Posterior cingulate gyrus (tissue), 11 donors: ENCODE measurements around the gene ST6GALNAC6.

Source experiments
- DNase-seq, 10 donors: peaks; one replicate each; pipeline versions ENCODE4 v3.0.0 to v3.0.0-alpha.2; 2020 to 2021; ENCODE audit warnings: mixed read lengths in 3 of 10
- intact Hi-C: fragments of 100-400 bp; cut with DNase I; formaldehyde crosslinking; loops from one replicate; pipeline ENCODE4 v1.15.1; 2023

Gene ST6GALNAC6

DNA sequence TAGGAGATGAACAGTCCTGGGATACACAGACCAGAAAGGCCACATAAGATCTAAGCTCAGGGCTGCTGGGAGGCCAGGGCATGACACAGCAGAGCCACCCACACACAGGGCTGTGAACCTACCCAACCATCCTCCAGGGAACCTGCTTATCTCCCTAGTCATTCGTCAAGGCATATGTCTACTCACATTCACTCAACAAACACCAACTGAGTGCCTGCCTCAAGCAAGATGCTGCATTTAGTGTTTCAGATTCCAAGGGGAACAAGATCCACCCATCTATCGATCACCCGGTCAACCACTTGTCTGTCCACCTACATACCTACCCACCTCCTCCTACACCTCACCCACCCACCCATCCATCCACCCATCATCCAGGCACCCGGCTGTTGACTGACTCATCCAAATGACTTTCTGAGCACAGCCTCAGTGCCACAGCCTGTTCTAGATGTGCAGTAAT, 36.4 kb upstream of the ST6GALNAC6 start:
- no peak for DNase-seq
- intact Hi-C loops, result no loop called here

- intact Hi-C loops, result no loop called here
- DNase-seq, result no peak
Observed at GRCh38 chr9:127934986-127935385, 35.6 kb upstream of the ST6GALNAC6 start.

DNA sequence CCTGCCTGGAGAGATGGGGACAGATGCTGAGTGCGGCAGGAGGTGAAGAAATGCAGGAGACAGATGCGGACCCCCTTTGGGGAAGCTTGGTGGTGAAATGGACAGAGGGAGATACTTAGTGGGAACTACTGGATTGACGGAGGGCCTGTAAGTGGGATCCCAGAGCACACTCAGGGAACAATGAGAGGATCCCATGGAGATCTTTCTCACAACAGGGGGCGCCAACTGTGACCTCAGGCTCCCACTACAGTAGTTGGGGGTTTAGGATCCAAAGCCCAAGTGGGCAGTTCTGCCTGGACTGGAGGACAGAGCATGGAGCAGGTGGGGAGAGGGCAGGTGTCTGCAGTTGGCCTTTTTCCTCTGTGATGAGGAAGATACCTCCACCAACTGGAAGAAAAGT, 34.8 kb upstream of the ST6GALNAC6 start:
- DNase-seq, result no peak
- intact Hi-C loops, result no loop called here

DNA sequence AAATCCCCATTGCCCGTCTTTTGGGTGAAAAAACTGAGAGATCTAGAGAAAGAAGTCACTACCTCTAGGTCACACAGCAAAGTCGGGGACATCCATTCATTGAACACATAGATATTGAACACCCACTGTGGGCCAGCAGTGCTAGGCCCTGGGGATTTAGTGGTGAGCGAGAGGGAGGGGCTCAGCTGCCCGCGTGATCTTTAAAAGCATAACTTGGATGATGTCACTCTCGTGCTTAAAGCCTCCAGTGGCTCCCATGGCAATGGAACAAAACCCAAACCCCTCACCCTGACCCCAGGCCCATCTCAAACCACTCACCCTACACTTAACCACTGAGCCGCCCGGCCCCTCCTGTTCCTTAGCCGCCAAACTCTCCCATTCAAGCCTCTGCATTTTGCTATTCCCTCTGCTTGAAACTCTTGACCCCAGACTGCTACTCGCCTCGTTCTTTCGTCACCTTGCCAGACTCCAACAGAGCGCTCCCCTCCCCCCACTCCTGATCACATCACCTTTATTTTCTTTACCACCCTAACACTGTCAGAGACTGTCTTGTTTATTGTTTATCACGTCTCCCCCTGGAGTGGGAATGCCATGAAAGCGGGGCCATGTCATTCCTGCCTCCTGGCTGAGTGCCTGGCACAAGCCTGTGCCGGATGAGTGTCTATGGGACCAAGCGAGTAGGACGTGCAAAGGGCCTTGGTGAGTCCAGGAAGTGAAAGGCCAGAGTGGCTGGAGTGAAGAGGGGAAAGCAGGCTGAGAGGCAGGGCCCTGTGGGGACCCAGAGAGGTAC, 31.9 kb upstream of the ST6GALNAC6 start:
- no peak for DNase-seq
- intact Hi-C loops, result no loop called here

- peak; percentile 82 to 99 (median 90) for DNase-seq
Observed at GRCh38 chr9:127930231-127931091, 31.1 kb upstream of the ST6GALNAC6 start, which contains the start of gene PIP5KL1. Gene PIP5KL1 (minus strand): TSS chr9:127930777. CDS start chr9:127930752, 25 bp downstream.

GRCh38 chr9:127929625-127929979, 30.2 kb upstream of the ST6GALNAC6 start:
- intact Hi-C loops, result no loop called here

More at GRCh38 chr9:127930231-127931091, 31.1 kb upstream of the ST6GALNAC6 start, which contains the start of gene PIP5KL1:
- intact Hi-C loops, result no loop called here

DNA sequence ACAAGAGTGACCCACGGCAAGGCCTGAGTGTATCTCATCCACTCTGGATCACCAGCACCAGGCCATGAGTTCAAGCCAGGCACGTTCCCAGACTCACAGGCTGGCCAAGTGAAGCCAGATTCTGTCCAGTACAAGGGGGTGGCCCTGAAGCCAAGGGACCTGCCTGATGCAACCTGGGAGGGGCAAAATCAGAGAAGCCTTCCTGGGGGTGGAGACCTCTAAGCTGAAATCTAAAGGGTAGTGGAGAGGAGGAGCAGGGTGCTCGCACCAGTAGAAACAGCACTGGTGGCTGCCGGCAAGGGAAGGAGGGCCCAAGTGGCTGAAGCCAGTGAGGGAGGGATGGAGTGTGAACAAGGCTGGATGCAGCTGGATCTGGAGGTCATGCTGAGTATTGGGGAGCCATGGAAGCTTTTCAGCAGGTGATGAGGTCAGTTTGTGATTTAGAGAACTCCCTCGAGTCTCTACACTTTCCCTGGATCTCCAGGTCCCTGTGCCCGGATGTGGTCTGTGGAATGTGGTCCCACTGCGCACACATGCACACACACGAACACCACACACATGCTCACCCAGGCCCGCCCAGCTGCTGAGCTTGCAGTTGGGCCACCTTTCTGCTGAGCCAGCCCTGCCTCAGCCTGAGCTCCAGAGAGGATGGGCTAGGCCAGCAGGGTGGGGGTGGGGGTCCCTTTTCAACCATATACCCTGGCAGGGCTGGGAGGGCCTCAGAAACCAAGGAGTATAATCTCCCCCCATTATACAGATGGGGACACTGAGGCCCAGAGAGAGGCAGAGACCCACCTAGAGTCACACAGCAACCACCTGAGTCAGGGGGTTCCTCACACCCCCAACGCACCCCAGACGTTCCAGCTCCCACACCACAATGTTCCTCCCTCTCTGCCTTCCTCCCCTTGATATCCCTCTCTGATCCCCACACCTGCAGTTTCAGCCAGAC, 29.5 kb upstream of the ST6GALNAC6 start:
- no peak for DNase-seq
- intact Hi-C loops, result no loop called here

More at GRCh38 chr9:127929625-127929979, 30.2 kb upstream of the ST6GALNAC6 start:
- DNase-seq, result no peak

- intact Hi-C loops, result no loop called here
Observed at GRCh38 chr9:127927988-127928675, 28.7 kb upstream of the ST6GALNAC6 start.

GRCh38 chr9:127927201-127927987, 28.0 kb upstream of the ST6GALNAC6 start:
- DNase-seq, result no peak
- intact Hi-C loops, result no loop called here

More at GRCh38 chr9:127927988-127928675, 28.7 kb upstream of the ST6GALNAC6 start:
- DNase-seq, result no peak

GRCh38 chr9:127926906-127927200, 27.4 kb upstream of the ST6GALNAC6 start:
- no peak for DNase-seq
- intact Hi-C loops, result no loop called here

DNA sequence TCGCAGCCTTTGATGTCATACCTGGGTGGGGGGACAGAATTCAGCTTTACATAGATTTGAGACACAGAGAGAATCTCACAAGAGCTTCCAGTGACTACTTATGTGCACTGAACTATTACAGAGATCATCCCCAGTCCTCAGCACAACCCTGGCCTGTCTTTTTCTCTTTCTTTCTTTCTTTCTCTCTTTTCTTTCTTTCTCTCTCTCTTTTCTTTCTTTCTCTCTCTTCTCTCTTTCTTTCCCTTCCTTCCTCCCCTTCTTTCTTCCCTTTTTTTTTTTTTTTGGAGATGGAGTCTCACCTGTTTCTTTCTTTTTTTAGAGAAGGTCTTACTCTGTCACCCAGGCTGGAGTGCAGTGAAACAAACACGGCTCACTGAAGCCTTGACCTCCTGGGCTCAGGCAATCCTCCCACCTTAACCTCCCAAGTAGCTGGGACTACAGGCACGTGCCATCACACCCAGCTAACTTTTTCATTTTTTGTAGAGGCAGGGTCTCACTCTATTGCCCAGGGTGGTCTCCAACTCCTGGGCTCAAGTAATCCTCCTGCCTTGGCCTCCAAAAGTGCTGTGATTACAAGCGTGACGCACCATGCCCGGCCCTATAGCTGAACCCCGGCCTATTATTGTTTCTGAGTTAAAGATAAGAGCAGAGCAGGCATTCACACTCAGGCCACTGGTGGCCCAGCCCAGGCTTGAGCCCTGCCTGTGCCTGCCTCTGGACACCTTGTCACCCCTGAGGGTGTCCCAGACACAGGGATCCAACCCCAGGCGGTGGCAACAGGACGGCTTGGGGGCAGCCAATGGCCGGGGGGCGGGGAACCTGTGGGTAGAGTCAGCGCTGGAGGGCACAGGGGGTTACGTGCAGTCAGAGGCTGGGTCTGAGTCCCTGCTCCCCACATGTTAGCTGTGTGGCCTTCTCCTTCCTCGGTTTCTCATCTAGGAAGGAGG, 26.8 kb upstream of the ST6GALNAC6 start:
- intact Hi-C loops, result no loop called here
- DNase-seq, result no peak

DNA sequence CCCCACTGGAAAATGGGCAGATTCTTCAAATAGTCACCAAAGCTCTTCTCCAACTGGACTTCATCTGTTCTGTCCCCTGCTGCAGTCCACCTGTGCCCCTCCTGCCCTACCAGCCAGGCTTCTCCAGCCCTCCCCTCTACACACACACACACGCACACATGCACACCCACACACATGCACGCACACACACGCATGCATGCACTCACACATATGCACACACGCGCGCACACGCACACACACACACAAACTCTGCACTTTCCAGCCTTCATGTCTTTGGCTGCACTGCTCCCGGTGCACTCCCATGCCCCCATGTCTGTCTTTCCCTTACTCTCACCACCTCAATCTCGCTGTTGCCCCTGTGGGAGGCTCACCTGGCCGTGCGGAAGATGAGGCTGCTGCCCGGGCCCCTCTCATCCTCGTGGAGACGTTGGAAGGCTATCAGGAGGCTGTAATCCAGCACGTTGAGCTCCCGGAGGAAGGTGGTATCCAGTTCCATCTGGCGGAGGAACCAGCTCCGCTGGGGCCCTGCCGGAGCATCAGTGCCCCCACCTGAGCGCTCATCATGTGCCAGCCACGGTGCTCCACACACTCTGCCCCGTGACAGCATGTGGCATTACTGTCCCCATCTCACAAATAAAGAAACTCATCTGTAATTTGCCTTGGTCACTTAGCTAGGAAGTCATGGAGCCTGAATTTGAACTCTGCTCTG, 25.5 kb upstream of the ST6GALNAC6 start:
- intact Hi-C loops, result loop anchor here (5.0 kb wide), 1 partner anchor 188 kb away; the partner anchor contains the start of gene TOR2A
- DNase-seq, result no peak

DNA sequence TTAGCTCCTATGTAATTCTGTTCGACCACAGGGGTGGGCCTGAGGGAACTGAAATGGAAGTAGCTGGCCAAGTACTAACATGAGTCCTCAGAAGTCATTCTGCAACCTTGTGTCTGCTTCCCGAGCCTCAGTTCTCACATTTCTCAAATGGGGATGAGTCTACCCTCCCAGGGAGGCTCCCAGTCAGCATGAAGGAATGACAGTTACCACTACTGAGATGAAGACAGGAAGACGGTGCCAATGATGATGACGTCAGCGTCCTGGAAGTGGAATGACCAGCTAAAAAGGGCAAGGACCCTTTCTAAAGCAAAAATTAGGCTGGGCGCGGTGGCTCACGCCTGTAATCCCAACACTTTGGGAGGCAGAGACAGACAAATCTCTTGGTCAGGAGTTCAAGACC, 24.4 kb upstream of the ST6GALNAC6 start:
- DNase-seq, result no peak
- intact Hi-C loops, result loop anchor here (2.0 to 5.0 kb wide), 2 partner anchors 186 to 333 kb away; partner anchors contain the start of gene TOR2A

- no peak for DNase-seq
- intact Hi-C loops, result loop anchor here (2.0 to 5.0 kb wide), 2 partner anchors 186 to 332 kb away; partner anchors contain the start of gene TOR2A
Observed at GRCh38 chr9:127923046-127923445, 23.6 kb upstream of the ST6GALNAC6 start.

DNA sequence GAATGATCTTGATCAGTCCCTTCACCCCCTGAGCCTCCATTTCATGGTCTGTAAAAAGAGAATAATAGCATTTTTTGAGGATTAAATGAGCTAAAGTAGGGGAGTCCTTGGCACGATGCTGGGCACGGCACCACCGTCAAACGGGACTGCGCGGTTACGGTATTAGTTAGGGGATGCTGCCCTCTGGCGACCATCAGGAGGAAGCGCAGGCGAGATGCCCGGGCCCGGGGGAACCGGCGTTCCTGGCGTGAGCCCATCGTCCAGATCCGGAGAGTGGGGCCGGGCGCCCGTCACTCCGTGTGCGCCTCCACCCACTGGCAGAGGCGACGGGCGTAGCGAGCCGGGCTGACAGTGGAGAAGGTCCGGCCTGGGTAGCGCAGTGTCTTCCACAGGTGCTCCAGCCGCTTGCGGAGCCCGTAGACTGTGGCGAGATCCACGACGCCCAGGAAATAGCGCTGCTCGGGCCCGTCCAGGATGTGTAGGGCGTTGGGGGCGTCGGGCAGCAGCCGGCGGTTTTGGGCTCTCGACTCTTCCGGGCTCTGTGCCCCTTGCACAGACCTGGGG, 22.2 kb upstream of the ST6GALNAC6 start:
- DNase-seq, result peak; percentile 52 to 96 (median 80)
- intact Hi-C loops, result loop anchor here (2.0 to 5.0 kb wide), 2 partner anchors 184 to 331 kb away; partner anchors contain the start of gene TOR2A

DNA sequence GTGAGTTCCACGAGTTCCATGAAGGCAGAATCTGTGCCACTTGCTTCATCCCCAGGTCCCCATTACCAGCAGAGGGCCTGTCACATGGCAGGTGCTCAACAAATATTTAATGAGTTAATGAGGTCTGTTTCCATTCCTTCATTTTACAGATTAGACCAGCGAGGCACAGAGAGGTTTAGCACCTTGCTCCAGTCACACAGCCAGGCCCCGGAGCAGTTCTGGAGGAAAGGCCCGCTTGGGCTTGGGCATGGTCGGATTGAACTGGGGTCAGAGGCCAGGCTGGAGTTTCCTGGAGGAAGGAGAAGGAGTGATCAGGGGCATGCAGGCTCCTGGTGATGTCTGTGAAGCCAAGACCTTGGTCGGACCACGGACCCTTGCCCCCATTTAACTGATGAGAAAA, 21.4 kb upstream of the ST6GALNAC6 start:
- DNase-seq, result no peak
- intact Hi-C loops, result loop anchor here (5.0 kb wide), 1 partner anchor 183 kb away; the partner anchor contains the start of gene TOR2A
